NCI-H2029 (cell line): ENCODE data around the gene GRIN2C.

Source experiments
- DNase-seq: peaks from one replicate; lab custom pipeline; 2025; lab: John Stamatoyannopoulos, UW

GRIN2C gene

DNA sequence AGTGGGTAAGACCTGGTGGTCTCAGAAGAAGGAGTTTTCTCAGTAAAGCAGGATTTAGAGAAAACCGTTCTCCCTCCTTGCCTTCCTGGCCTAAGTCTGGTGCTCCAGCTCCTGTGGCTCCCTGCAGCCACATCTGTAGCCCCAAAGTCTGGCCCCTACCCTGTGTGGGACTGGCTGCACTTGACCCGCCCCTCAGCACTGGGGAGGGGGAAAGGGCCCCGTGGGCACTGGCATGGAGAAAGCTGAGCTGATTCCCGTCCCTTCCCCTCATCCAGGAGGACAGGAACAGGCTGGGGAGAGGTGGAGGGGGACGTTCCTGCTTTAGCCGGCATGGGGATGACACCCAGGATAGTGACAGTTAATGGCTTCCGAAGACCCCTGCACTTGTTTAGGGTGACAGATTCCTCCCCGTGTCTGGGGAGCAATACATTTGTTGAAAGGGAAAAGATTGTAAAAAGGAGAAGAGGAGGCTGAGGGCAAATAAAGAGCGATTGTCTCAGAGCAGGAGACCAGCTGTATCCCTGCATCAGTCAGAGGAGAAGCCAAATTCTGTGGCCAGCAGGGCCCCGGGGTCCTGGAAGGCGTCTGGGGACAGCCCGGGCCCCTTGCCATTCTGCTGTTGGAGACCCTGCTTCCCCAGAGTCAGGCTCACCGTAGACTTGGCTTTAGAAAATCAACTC is 37.9 kb downstream of the GRIN2C start:
- no peak for DNase-seq

DNA sequence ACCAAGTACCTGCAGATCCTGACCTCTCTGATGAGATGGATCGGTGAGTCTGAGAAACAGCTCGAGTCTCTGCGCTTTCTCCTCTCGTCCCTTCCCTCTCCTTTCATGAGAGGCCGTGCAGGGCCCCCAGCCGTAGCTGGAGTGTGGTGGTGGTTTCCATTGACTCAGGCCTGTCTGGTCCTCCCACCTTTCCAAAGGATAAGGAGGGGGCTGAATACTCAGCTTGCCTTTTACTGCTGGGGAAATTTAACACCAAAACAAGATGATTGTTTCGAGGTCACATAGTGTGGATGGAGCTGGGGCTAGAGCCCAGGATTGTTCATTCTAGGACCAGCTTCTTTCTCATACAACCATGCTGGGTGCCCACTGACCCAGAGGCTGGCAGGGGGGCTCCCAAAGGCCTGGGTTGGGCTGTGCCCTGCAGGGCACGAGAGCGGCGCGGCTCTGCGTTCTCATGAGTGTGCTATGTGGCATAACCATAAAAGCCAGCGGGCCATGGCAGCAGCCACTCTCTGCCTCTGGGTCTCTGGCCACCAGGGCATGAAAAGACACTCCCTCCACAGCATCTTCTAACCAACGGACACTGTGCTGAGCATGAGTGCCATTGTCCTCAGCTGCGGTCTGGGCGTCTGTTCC is 39.8 kb downstream of the GRIN2C start:
- DNase-seq = no peak

DNA sequence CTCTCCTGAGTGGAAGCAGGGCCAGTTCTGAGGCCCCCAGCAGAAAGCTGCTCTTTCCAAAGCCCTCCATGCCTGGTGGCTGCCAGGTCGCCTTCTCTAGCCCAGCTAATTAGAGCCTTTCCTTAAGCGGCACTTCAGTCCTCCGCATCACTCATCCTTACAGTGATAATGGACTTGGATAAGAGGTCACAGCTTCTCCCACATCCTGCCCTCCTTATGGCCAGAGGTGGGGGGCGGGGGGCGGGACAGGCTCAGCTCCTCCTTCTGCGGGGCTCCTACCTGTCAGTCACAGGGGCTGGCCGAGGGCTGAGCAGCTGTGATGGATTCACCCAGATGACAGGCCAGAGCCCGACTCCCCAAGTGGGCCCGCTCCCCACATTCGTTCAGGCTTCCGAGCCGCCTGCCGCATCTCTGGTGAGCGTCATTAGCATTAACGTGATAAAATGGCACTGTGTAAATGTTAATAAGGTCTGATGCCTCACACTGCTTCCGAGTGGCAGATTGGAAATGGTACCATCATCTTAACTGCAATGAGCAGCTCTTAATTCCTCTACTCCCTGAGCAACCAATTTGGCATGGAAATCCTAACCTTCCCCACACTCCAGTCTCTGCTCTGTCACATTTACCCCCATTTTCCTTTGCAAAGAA is 41.3 kb downstream of the GRIN2C start:
- no peak for DNase-seq

DNA sequence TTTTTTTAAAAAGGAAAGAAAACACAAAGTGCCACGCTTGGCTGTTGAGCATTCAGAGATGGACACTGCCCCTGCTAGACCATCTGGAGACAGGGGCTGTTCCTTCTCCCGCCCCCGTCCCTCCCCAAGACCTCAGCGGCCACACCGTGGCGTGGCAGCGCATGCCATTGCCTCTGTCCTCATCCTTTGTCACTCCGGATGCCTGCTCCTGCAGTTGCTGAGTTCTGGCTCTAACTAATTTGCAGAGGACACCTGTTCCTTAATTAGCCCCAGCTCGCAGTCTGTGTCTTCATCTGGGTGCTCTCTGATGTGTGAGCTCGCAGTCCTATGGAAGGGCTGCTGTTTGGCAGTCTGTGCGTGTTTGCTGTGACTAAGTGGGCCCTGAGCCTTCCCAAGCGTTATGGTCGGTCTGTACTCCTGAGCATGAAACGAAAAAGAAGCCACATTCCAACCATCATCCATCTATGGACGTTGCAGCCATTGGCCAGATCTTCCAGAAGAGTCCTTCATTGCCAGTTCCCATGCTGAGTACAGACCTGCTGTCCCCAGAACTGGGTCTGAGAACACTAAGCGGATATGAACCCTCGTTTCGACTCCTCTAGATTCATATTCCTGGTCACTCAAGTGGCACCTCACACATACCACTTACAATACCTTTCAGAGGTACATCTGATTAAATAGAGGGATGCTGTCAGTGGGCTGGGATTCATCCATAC is 42.6 kb downstream of the GRIN2C start:
- no peak for DNase-seq

DNA sequence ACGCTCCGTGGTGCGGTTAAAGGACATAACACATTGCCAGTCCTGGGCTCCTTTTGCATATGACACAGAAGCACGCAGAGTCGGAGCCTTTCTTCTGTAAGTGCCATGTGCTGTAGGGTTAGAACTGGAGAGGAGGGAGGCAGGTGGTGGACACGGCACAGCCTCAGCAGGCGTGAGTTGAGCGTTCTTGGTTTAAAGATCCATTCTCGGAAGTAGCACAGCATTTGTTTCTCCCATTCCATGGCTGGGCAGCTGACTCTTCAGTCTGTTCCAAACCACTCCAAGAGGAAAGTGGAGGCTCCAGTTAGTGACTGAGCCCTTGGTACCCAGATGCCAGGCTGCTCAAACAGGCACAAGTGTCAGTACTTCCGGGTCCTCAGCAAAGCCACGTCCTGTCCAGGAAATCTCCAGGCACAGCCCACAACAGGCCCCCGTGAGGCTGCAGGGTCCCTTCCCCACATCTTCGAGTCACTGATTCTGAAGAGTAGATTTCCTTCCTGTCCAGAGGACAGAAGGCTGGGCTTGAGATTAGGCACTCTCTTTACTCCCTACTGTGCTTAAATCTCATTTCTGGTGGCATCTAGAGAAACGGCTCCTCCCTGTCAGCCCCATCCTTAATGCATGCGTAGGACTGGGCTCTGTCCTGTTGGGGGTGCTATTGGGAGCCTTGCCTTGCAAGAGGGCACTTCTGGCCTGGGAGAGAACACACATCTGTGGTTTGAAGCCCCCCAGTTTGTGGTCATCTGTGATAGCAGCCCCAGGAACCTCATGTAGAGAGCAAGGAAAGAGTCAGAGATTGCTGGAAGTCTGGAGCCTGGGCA is 43.9 kb downstream of the GRIN2C start:
- DNase-seq = no peak

DNA sequence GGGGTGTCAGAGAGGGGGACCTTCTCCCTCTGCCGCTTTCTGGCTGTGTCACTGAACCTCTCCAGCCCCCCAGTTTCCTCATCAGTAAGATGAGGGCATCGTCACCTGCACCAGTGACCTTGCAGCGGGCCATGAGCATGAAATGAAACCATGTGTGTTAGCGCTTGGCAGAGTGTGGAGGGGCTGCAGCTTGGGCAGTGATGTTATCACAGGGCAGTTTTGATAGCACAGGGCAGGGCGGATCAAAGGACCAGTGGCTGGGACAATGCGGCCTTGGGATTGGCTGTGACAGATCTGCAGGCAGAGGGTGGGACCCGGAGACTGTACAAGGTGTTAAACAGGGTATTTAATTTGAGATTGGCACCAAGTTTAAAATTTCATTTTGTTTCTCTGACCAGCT is 44.6 kb downstream of the GRIN2C start:
- DNase-seq = no peak

DNA sequence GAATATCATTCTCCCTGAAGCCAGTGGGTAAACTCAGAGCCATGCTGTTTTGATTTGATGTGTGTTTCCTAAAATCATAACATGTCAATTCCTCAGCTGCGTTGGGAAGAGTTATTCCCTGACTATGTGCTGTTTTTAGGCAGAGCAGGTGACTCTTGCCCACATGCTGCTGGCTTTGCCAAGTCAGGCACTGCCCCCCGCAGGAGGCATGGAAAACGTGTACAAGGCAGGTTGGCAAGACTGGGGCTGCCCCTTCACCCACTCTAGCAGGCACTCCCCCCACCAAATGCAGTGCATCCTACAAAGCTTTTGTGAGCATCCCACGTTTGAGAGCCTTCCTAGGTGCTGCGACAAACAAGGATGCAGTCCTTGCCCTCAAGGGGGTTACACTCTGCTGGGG is 45.2 kb downstream of the GRIN2C start:
- no peak for DNase-seq

DNA sequence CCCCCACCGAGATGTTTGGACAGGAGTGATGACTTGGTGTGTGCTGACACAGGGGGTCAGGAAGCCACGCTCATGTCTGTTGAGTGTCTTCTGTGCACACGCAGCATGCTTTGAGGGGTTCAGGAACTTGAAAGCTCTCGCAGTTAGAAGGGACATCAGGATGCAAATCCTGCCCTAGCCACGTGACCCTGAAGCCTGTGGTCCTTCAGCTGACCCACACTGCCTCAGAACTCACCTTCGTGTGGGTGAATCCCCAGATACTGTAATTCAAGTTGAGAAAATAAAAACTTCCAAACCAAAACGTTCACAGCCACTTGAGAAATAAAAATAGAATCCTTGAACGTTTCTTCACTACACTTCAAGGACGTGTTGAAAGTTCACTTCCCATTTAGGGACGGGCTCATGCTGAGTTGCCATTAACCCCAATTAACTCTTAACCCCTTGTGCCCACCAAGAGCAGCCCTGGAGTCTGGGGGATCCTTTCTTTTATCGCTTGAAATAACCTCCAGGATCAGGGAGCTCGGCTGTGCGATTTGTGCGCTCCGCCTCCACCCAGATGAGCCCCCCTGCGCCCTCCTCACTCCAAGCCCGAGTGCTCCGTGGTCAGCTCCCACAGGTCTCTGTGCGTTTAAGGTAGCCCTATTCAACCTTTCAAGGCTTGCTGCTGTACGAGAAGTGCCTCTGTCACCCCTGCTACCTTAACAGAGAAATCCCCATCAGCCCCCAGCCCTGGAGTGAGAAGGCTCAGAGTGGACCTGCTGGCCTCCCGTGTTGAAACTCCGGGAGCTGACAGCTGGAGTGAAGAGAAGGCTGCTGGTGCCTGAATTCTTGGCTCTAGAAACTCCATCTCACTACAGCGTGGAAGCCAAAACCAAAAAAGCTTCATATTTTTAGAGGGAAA is 47.3 kb downstream of the GRIN2C start:
- DNase-seq = no peak

DNA sequence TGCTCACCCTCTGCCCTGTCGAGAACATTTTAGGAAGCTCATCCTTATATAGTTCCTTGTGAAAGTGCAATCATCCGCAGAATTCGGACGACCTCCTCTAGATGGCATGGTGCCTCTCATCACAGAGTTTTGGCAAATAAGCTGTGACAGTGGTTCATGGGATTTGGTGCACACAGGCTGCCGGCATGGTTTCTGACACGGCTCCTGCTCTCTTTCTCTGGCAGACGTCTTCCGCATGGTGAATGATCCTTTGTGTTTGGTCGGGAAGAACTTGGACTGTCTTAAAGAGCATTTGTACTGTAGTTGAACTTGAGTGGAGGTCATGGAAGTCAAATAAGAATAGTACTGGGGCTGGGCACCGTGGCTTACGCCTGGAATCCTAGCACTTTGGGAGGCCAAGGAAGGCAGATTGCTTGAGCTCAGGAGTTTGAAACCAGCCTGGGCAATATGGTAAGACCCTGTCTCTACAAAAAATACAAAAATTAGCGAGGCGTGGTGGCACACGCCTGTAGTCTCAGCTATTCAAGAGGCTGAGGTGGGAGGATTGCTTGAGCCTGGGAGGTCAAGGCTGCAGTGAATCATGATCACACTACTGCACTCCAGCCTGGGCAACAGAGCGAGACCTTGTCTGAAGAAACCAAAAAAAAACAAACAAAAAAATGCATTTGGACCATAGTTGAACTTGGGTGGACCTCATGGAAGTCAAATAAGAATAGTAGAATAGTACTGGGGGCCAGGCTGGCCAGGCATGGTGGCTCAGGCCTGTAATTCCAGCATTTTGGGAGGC is 48.8 kb downstream of the GRIN2C start:
- no peak for DNase-seq

DNA sequence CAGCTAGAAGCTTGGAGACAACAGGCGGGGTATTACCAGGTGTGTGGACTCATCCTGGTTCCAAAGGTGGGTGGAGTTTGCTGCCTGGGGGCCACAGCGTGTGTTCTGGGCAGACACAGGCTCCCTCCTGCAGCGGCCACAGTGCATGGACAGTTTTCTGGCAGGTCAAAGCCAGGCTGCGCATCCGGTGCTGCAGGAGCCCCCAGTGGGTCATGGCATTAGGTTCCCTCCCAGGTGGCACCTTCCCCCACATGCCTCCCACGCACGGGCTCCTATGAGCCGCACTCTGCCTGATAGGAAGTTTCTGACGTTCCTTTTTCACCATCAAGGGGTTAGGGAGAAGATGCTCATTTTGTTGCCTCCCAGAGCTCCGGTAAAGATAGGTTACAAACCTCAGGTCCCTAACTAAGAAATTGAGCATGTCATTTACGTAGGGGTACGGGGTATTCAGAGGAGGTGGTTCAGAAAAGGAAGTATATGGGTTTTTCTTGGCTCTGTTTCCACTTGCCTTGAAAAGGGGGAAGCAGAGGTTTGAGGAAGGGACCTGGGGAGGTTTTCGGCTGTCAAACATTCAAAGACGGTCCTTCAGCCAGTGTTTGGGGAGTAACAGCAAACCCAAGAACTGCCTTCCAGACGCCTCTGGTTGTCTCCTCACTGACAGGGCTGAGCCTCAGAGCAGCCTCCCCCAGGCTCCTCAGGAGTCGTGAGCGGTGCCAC is 50.8 kb downstream of the GRIN2C start:
- no peak for DNase-seq

DNA sequence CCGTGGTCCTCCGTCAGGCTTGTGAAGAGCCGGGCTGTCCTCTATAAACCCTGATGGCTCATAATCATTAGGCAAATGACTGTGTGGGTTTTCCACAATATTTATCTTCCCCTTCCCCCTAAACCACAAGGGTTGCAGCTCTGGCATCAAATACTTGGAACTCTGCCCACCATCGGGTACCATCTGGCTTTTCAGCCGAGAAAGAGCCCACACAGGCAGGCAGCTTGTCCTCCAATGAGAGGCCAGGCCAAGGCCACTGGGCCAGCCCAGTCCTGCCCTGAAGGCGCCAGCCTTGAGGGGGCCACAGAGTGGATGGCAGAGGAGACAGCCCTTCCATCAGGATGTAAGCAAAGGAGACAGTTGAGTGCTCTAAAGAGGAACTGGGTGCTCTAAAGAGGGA is 51.8 kb downstream of the GRIN2C start:
- DNase-seq = peak; percentile 23

DNA sequence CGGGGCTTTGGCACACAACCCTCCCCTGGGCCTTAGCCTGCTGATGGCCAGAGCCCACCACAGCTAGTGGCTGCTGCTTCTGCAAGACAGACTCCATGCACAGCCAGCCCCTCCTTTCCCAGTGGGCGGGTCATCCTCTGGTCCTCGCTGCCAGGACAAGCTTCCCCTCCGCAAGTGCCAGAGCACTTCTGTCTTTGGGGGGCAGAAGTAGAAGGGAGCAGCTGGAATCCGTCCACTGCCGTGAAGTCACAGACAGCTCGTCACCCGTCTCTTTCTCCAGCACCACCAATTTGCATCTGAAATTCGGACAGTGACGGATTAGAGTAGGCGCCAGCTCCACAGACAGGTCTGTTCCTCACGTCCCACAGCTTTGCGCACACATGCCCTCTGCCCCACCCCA is 52.2 kb downstream of the GRIN2C start:
- no peak for DNase-seq

DNA sequence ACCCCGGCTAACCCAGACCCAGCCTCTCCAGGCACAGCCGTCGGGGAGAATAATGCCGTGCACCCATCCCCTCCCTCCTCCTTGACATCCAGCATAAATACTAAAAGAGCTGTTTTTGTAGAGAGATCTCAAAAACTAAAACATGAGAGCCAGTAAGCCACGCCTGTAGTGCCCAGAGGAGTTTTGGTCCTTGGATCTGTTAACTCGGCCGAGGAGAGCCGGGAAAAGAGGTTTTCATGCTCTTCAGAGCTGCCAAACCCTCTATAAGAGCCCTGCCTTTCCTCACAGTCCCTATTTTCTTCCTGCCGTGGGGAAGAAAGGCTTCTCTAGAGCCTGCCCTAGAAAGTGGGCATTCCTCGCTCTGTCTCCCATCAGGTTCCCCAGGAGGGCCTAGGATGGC is 53.4 kb downstream of the GRIN2C start:
- no peak for DNase-seq

DNA sequence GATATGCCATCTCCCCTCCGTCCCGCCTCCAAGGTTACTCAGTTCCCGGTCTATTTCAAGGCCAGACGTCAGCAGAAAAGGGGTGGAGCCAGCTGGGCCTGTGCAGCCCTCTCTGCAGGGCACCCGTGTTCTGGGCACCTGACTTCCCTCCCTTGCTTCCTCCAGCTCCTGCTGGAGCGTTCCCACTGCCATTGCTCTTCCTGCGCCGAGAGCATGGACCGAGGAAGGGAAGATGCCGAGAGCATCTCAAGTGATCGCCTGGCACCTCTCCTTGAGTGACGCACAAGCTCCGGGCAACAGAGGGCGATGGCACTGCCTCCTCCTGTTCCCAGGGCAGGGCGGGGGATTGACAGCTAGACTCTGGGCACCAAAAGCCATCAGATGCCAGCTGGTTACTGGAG is 54.1 kb downstream of the GRIN2C start:
- no peak for DNase-seq

DNA sequence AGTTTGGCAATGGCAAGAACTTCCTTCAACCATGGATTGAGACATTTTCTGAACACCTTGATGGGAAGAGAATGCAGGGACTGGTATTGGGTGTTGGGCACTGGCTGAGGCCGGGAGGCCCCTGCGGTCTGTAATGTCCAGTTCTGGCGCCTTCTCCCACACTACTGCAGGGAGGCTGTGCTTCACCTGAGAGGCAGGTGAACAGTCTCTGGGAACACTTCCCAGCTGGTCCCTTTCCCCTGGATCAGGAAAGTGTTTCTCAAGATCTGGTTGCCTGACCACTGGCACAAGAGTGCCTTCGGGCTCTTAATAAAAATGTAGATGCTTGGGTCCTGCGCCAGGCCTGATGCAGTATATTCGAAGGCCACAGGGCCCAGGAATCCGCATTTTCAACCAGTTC is 55.0 kb downstream of the GRIN2C start:
- no peak for DNase-seq

DNA sequence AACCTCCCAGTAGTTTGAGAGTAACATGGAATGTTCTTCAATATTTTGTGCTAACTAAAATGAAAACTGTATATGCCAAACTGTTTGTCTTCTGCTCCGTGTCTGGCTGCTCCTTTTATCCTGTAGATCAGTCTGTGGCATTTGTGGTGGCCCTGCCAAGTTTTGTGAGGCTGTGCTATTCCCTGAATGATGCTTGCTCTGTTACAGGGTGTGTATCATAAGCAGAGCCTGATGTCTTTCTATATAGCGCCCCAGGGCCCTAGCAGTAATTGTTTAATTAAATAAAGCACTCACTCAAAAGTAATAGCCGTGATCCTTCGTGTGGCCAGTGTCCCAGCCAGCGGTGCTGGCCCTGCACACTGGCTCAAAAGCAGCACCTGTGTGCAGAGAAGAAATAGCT is 55.7 kb downstream of the GRIN2C start:
- no peak for DNase-seq

DNA sequence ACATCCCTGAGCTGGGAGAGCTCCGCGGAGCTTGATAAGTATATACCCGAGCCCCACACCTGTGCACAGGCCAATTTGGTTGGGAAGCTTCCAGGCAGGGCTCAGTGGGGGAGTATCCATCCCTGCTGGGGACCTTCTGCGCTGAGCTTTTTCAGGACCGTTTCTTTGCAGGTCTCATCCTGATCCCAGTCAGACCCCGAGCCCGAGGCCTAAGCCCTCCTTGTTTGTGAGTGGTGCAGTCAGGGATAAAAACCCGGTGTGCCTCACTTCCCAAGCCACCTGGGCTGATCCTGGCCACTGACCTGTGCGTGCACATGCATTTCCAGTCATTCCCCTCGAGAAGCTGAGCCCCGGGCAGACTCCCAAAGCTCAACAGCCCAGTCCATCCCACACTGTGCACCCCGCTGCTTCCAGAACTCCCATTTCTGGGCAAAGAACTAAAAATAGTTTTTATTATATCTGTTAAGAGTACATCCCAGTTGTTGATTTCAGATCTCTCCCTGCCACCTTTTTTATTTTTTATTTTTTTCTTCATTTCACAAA is 56.2 kb downstream of the GRIN2C start:
- DNase-seq = no peak

DNA sequence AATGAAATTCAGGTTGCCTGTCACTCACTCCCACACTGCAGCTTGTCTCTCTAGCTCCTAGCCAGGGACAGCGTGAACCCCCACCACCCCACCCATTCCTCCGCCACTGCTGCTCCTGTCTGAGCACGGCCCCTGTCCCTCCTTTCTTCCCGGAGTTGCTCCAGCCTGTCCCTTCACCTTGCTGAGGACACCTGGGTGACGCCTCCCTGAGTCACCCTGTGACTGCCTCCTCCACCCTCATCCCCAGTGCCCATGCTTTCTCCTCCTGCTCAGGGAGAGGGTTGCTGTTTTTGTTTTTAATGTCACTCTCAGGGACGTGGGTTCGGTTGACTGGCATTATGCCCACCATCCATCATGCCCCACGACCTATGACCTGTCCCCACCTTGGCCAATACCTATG is 57.8 kb downstream of the GRIN2C start:
- DNase-seq = no peak

DNA sequence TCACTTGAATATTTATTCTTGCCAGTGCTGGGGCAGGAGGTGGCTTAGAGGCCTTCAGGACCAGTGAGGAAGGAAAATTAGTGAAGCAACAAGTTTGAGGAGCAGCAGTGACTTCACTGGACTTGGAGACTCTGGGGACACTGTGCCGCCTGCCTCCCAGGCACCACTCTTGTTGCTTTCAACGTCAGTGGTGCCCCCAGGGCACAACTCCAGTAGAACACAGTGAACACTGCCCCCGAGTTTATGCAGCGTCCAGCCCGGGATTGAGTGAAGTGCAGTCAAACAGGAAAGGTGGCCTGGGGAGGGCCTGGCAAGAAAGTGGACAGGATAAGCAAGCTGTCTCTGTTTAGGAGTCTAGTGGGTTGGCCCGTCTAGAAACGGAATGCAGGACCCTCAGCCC is 59.2 kb downstream of the GRIN2C start:
- DNase-seq = no peak
